ENCODE measurements around the gene LIPA. TPM values are rescaled to one million over a fixed set of nuclear protein-coding genes. Genes with fewer than 3 reads are reported as not detected.
A peak's percentile ranks its signal among the peaks of the same experiment; 100 is the strongest.
"Not testable (repeated sequence)": the region's sequence is repeated elsewhere in the genome, so short reads cannot be mapped to it uniquely, and the experiment has no call there.

The LIPA gene
- polyA plus RNA-seq, 4 donors, result 68.1 to 227 (median 99.4) TPM

- Histone ChIP-seq H3K9me3 (ENCODE audit: control insufficient read depth in 2 of 2, insufficient read depth in 1 of 2, low read depth in 1 of 2, low read length in 1 of 2) (peaks cover 0 to 18% of the 10 kb centered on the region in 2 donors), H3K27me3 (ENCODE audit: control insufficient read depth in 3 of 3, insufficient read depth in 3 of 3, low read length in 3 of 3) (no peaks in the 10 kb centered on the region), H3K4me3 (ENCODE audit: low read depth in 1 of 3, low read length in 3 of 3) (no peak overlapping the region), H3K36me3 (ENCODE audit: control insufficient read depth in 3 of 3, insufficient read depth in 2 of 3, low read depth in 1 of 3, low read length in 3 of 3) (no peaks in the 10 kb centered on the region), H3K4me1 (ENCODE audit: control insufficient read depth in 3 of 3, insufficient read depth in 2 of 3, low read depth in 1 of 3, low read length in 2 of 3) (peaks cover 0 to 4% (median 4%) of the 10 kb centered on the region in 3 donors), H3K27ac (ENCODE audit: low read depth in 1 of 3, low read length in 2 of 3) (no peak overlapping the region)
- DNase-seq (no peak), FAIRE-seq (no peak)
Observed at GRCh38 chr10:89255793-89256192, 4.2 kb upstream of the LIPA start.

- not testable (repeated sequence) for H3K4me1 ChIP-seq (ENCODE audit: control insufficient read depth in 3 of 3, insufficient read depth in 2 of 3, low read depth in 1 of 3, low read length in 2 of 3); H3K4me3 ChIP-seq (ENCODE audit: low read depth in 1 of 3, low read length in 3 of 3); DNase-seq; H3K36me3 ChIP-seq (ENCODE audit: control insufficient read depth in 3 of 3, insufficient read depth in 2 of 3, low read depth in 1 of 3, low read length in 3 of 3); H3K27me3 ChIP-seq (ENCODE audit: control insufficient read depth in 3 of 3, insufficient read depth in 3 of 3, low read length in 3 of 3); H3K27ac ChIP-seq (ENCODE audit: low read depth in 1 of 3, low read length in 2 of 3); FAIRE-seq
- peaks cover 0 to 18% of the 10 kb centered on the region in 2 donors for H3K9me3 ChIP-seq (ENCODE audit: control insufficient read depth in 2 of 2, insufficient read depth in 1 of 2, low read depth in 1 of 2, low read length in 1 of 2)
- 60 to 81% (median 64%) methylated on average over 2 of the region's 2 CpGs for WGBS, 3 donors
Observed at GRCh38 chr10:89255091-89255579, 3.6 kb upstream of the LIPA start.

GRCh38 chr10:89252225-89252585, 630 bp upstream of the LIPA start:
- Histone ChIP-seq H3K4me1 (ENCODE audit: control insufficient read depth in 3 of 3, insufficient read depth in 2 of 3, low read depth in 1 of 3, low read length in 2 of 3) (peaks cover 0 to 6% (median 0%) of the 10 kb centered on the region in 3 donors), H3K4me3 (ENCODE audit: low read depth in 1 of 3, low read length in 3 of 3) (peak overlapping the region in 2 of 3 donors; percentile 82 to 97), H3K9me3 (ENCODE audit: control insufficient read depth in 2 of 2, insufficient read depth in 1 of 2, low read depth in 1 of 2, low read length in 1 of 2) (peaks cover 0 to 18% of the 10 kb centered on the region in 2 donors), H3K27ac (ENCODE audit: low read depth in 1 of 3, low read length in 2 of 3) (peak overlapping the region in 1 of 3 donors; percentile 97), H3K27me3 (ENCODE audit: control insufficient read depth in 3 of 3, insufficient read depth in 3 of 3, low read length in 3 of 3) (no peaks in the 10 kb centered on the region), H3K36me3 (ENCODE audit: control insufficient read depth in 3 of 3, insufficient read depth in 2 of 3, low read depth in 1 of 3, low read length in 3 of 3) (no peaks in the 10 kb centered on the region)
- WGBS, 3 donors, result 74 to 92% (median 82%) methylated on average over 2 of the region's 2 CpGs
- DNase-seq (no peak), FAIRE-seq (peak; percentile 88)

- Histone ChIP-seq H3K27me3 (ENCODE audit: control insufficient read depth in 3 of 3, insufficient read depth in 3 of 3, low read length in 3 of 3) (no peaks in the 10 kb centered on the region), H3K36me3 (ENCODE audit: control insufficient read depth in 3 of 3, insufficient read depth in 2 of 3, low read depth in 1 of 3, low read length in 3 of 3) (peaks cover 0 to 2% (median 0%) of the 10 kb centered on the region in 3 donors), H3K4me3 (ENCODE audit: low read depth in 1 of 3, low read length in 3 of 3) (peak overlapping the region; percentile 63 to 97 (median 82)), H3K4me1 (ENCODE audit: control insufficient read depth in 3 of 3, insufficient read depth in 2 of 3, low read depth in 1 of 3, low read length in 2 of 3) (peaks cover 0 to 6% (median 0%) of the 10 kb centered on the region in 3 donors), H3K27ac (ENCODE audit: low read depth in 1 of 3, low read length in 2 of 3) (peak overlapping the region; percentile 49 to 97 (median 81)), H3K9me3 (ENCODE audit: control insufficient read depth in 2 of 2, insufficient read depth in 1 of 2, low read depth in 1 of 2, low read length in 1 of 2) (peaks cover 0 to 18% of the 10 kb centered on the region in 2 donors)
- WGBS, 3 donors, result 6 to 15% (median 11%) methylated on average over 13 of the region's 13 CpGs
- peak; percentile 68 to 77 for DNase-seq
- no peak for FAIRE-seq
Observed at GRCh38 chr10:89250865-89251408, 638 bp downstream of the LIPA start.

DNA sequence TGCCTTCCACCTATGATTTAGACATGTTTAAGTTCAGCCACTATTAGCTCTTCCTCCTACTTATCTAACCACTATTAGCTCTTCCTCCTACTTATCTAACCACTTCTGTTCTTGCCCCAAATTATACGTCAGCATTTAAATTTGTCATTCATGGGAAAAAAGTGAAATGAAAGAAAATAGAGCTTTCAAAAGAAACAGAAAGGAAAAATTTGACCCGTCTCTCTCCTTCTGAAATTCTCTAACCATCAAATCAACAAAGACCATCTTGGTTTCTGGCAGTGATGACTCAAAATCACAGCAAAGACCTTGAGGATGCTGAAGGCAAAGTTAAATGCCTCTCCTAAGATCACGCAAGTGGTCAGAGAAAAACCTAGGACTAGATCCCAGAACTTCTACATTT, 2.6 kb downstream of the LIPA start:
- Histone ChIP-seq H3K27ac (ENCODE audit: low read depth in 1 of 3, low read length in 2 of 3) (no peak overlapping the region), H3K36me3 (ENCODE audit: control insufficient read depth in 3 of 3, insufficient read depth in 2 of 3, low read depth in 1 of 3, low read length in 3 of 3) (peaks cover 0 to 5% (median 4%) of the 10 kb centered on the region in 3 donors), H3K9me3 (ENCODE audit: control insufficient read depth in 2 of 2, insufficient read depth in 1 of 2, low read depth in 1 of 2, low read length in 1 of 2) (peaks cover 0 to 13% of the 10 kb centered on the region in 2 donors), H3K4me3 (ENCODE audit: low read depth in 1 of 3, low read length in 3 of 3) (no peak overlapping the region), H3K27me3 (ENCODE audit: control insufficient read depth in 3 of 3, insufficient read depth in 3 of 3, low read length in 3 of 3) (no peaks in the 10 kb centered on the region), H3K4me1 (ENCODE audit: control insufficient read depth in 3 of 3, insufficient read depth in 2 of 3, low read depth in 1 of 3, low read length in 2 of 3) (peaks cover 0 to 6% (median 0%) of the 10 kb centered on the region in 3 donors)
- 63 to 72% (median 65%) methylated on average over 3 of the region's 3 CpGs for WGBS, 3 donors
- no peak for FAIRE-seq
- no peak for DNase-seq

DNA sequence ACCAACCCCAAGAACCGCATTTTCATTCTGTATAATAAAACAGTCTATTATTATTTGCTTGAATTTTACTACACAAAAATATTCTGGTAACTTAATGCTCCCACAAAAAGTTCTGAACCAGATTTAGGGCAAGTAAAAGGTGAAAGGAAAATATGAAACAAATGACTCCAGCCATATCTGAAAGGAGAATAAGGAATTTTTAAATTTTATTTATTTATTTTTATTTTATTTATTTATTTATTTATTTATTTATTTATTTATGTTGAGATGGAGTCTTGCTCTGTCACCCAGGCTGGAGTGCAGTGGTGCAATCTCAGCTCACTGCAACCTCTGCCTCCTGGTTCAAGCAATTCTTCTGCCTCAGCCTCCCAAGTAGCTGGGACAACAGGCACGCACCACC, 4.0 kb downstream of the LIPA start:
- DNase-seq; H3K27me3 ChIP-seq (ENCODE audit: control insufficient read depth in 3 of 3, insufficient read depth in 3 of 3, low read length in 3 of 3); H3K4me3 ChIP-seq (ENCODE audit: low read depth in 1 of 3, low read length in 3 of 3); H3K9me3 ChIP-seq (ENCODE audit: control insufficient read depth in 2 of 2, insufficient read depth in 1 of 2, low read depth in 1 of 2, low read length in 1 of 2); FAIRE-seq; H3K36me3 ChIP-seq (ENCODE audit: control insufficient read depth in 3 of 3, insufficient read depth in 2 of 3, low read depth in 1 of 3, low read length in 3 of 3); H3K4me1 ChIP-seq (ENCODE audit: control insufficient read depth in 3 of 3, insufficient read depth in 2 of 3, low read depth in 1 of 3, low read length in 2 of 3); H3K27ac ChIP-seq (ENCODE audit: low read depth in 1 of 3, low read length in 2 of 3): not testable (repeated sequence)
- 97 to 100% (median 98%) methylated on average over 2 of the region's 2 CpGs for WGBS, 3 donors

DNA sequence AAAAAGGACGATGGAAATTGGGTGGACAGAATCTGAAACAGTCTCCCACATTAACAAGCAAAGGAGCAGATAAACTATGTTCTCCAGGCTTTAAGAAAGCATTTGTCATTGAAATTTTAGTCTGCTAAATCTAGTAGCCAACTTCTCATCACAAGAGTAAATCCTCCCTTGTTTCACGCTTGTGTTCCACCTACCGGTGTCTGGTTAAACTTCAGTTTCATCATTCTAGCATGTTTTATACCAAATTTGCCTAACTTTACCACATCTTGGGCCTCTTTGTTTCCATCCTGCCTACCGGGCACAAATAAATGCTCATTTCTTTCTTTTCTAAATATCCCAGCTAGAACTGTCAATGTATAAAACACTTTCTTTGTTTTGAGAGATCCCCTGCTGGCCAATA, 5.8 kb downstream of the LIPA start:
- Histone ChIP-seq H3K4me3 (ENCODE audit: low read depth in 1 of 3, low read length in 3 of 3) (no peak overlapping the region), H3K27me3 (ENCODE audit: control insufficient read depth in 3 of 3, insufficient read depth in 3 of 3, low read length in 3 of 3) (no peaks in the 10 kb centered on the region), H3K9me3 (ENCODE audit: control insufficient read depth in 2 of 2, insufficient read depth in 1 of 2, low read depth in 1 of 2, low read length in 1 of 2) (no peaks in the 10 kb centered on the region), H3K4me1 (ENCODE audit: control insufficient read depth in 3 of 3, insufficient read depth in 2 of 3, low read depth in 1 of 3, low read length in 2 of 3) (peaks cover 5 to 12% (median 5%) of the 10 kb centered on the region in 3 donors), H3K36me3 (ENCODE audit: control insufficient read depth in 3 of 3, insufficient read depth in 2 of 3, low read depth in 1 of 3, low read length in 3 of 3) (peaks cover 0 to 7% (median 6%) of the 10 kb centered on the region in 3 donors), H3K27ac (ENCODE audit: low read depth in 1 of 3, low read length in 2 of 3) (peak overlapping the region in 1 of 3 donors; percentile 20)
- FAIRE-seq (no peak), DNase-seq (no peak)
- WGBS, 3 donors, result 60 to 82% (median 78%) methylated on average over 4 of the region's 4 CpGs

GRCh38 chr10:89242840-89243568, 8.6 kb downstream of the LIPA start:
- Histone ChIP-seq H3K27ac (ENCODE audit: low read depth in 1 of 3, low read length in 2 of 3) (peak overlapping the region in 1 of 3 donors; percentile 41), H3K4me1 (ENCODE audit: control insufficient read depth in 3 of 3, insufficient read depth in 2 of 3, low read depth in 1 of 3, low read length in 2 of 3) (peaks cover 2 to 14% (median 5%) of the 10 kb centered on the region in 3 donors), H3K27me3 (ENCODE audit: control insufficient read depth in 3 of 3, insufficient read depth in 3 of 3, low read length in 3 of 3) (no peaks in the 10 kb centered on the region), H3K9me3 (ENCODE audit: control insufficient read depth in 2 of 2, insufficient read depth in 1 of 2, low read depth in 1 of 2, low read length in 1 of 2) (no peaks in the 10 kb centered on the region), H3K36me3 (ENCODE audit: control insufficient read depth in 3 of 3, insufficient read depth in 2 of 3, low read depth in 1 of 3, low read length in 3 of 3) (peaks cover 0 to 22% (median 10%) of the 10 kb centered on the region in 3 donors), H3K4me3 (ENCODE audit: low read depth in 1 of 3, low read length in 3 of 3) (no peak overlapping the region)
- 40 to 77% (median 68%) methylated on average over 8 of the region's 8 CpGs for WGBS, 3 donors
- FAIRE-seq (no peak), DNase-seq (no peak)

All from small intestine (tissue), 7 donors.